Measurements from ENCODE around the gene PCGF5.

GRCh38 chr10:91290607-91291006 lies 70.1 kb downstream of the PCGF5 start:
- TF ChIP-seq POLR2AphosphoS5 (IDR thresholded peaks at IDR 0.05; ENCODE audit: low read depth, low read length) (no peak), TAF1 (IDR thresholded peaks at IDR 0.05; ENCODE audit: borderline replicate concordance, low read depth, low read length) (no peak), POLR2A (IDR thresholded peaks at IDR 0.05; ENCODE audit: low read depth, low read length) (no peak)
